Testis (tissue), 3 donors: ENCODE data around the gene JAKMIP1. TPM values are rescaled to one million over a fixed set of nuclear protein-coding genes. Genes with fewer than 3 reads are reported as not detected.

Experiments used
- DNase-seq: peaks from one replicate; pipeline ENCODE4 v3.0.0-alpha.2; 2019
- H3K27ac ChIP-seq, 2 donors: fragments of 200-600 bp; sonication (generic); one replicate each; pipeline ENCODE4 v1.5.1; 2019
- H3K27me3 ChIP-seq: fragments of 200-600 bp; sonication (generic); one replicate; pipeline ENCODE4 v1.5.1; 2019
- H3K36me3 ChIP-seq: fragments of 200-600 bp; sonication (generic); one replicate; pipeline ENCODE4 v1.5.1; 2017; ENCODE audit warnings: low read depth; ENCODE audit errors: missing control alignments
- H3K4me1 ChIP-seq: fragments of 200-600 bp; sonication (generic); one replicate; pipeline ENCODE4 v1.5.1; 2019
- H3K4me3 ChIP-seq, 2 donors: fragments of 200-600 bp; sonication (generic); one replicate each; pipeline ENCODE4 v1.5.1; 2017 to 2019
- H3K9me3 ChIP-seq: fragments of 200-600 bp; sonication (generic); one replicate; pipeline ENCODE4 v1.5.1; 2017
- POLR2A ChIP-seq: fragments of 450-650 bp; IDR thresholded peaks from one replicate; pipeline ENCODE4 v1.6.1; 2017; ENCODE audit warnings: antibody characterized with exemption, mild to moderate bottlenecking, moderate library complexity
- WGBS, 2 donors: methylation state at CpG; one replicate each; pipeline ENCODE4 v1.1.5; 2018; 5-methylcytosine and 5-hydroxymethylcytosine counted together
- intact Hi-C: fragments of 100-400 bp; cut with DNase I; formaldehyde crosslinking; loops from one replicate; pipeline ENCODE4 v1.15.1; 2023; ENCODE audit warnings: low total_unique reads
- polyA plus RNA-seq: library from polyadenylated mRNA; stranded (reverse); fragments of 350-450 nt; fragmentation: Illumina TruSeq; extraction: RNeasy Lipid Tissue Mini Kit (QIAGEN cat#74804); gene quantifications from one replicate; pipeline ENCODE4 v1.2.3, GENCODE V29; 2014; ENCODE audit warnings: low read depth, low replicate concordance; ENCODE audit not compliant: insufficient read depth
- total RNA-seq, 2 donors: library from RNA; depleted of rRNA; stranded (reverse); fragments of >200 nt; gene quantifications; one replicate each; pipeline ENCODE4 v1.2.3, GENCODE V29; 2016
- TF ChIP-seq, protein P1 (sequence below), 3 experiments: fragments of 450-650 bp in 2 of 3; fragments of 200-600 bp in 1 of 3; sonication (generic) in 1 of 3; IDR thresholded peaks; one replicate each; pipeline ENCODE4 v1.5.1; 2016 to 2019; ENCODE audit warnings: antibody characterized with exemption in 3 of 3, mild to moderate bottlenecking in 2 of 3, moderate library complexity in 1 of 3

JAKMIP1 gene
- total and polyA plus RNA-seq, 3 donors from 2014 or later = 10.7 to 18.1 (median 15.2) TPM

DNA sequence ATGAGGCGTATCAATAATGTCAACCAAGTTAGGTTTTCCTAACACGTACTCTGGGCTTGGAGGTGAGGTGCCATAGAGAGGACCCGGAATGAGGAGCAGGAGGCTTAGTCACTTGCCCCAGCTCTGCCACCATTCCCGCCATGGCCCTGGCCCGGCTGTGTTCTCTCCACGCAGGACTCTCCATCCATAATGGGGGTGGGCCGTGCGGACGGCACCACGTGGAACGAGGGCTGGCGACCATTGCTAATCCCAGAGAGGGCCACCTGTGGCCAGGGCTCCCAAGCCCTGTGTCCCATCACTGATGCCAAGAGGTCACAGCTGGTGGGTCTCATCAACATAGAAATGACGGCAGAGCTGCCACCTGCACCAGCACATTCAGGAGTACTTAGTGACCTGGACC lies 76.4 kb downstream of the JAKMIP1 start:
- Histone ChIP-seq H3K4me3 (no peak overlapping the region), H3K27ac (no peak overlapping the region), H3K4me1 (no peaks in the 10 kb centered on the region), H3K27me3 (no peaks in the 10 kb centered on the region), H3K9me3 (no peaks in the 10 kb centered on the region), H3K36me3 (no peaks in the 10 kb centered on the region)
- intact Hi-C loops = no loop called here
- TF ChIP-seq, protein P1, sequence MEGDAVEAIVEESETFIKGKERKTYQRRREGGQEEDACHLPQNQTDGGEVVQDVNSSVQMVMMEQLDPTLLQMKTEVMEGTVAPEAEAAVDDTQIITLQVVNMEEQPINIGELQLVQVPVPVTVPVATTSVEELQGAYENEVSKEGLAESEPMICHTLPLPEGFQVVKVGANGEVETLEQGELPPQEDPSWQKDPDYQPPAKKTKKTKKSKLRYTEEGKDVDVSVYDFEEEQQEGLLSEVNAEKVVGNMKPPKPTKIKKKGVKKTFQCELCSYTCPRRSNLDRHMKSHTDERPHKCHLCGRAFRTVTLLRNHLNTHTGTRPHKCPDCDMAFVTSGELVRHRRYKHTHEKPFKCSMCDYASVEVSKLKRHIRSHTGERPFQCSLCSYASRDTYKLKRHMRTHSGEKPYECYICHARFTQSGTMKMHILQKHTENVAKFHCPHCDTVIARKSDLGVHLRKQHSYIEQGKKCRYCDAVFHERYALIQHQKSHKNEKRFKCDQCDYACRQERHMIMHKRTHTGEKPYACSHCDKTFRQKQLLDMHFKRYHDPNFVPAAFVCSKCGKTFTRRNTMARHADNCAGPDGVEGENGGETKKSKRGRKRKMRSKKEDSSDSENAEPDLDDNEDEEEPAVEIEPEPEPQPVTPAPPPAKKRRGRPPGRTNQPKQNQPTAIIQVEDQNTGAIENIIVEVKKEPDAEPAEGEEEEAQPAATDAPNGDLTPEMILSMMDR (IDR thresholded peaks at IDR 0.05) = no peak
- TF ChIP-seq POLR2A = no peak
- DNase-seq = no peak
- 91 to 98% methylated on average over 12 to 13 of the region's 13 CpGs for WGBS, 2 donors

DNA sequence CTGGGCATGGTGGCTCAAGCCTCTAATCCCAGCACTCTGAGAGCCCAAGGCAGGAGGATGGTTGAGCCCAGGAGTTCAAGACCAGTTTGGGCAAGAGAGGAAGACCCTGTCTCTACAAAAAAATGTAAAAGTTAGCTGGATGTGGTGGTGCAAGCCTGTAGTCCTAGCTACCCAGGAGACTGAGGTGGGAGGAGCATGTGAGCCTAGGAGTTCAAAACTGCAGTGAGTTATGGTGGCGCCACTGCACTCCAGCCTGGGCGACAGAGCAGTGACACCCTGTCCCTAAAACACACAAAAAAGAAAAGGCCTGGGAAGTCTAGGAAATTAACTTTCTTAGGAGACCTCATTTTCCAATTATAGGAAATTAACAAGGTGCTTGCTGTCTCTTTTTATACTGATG lies 76.8 kb downstream of the JAKMIP1 start:
- no peaks in the 10 kb centered on the region for H3K9me3 ChIP-seq
- 78 to 87% methylated on average over 2 of the region's 2 CpGs for WGBS, 2 donors
- intact Hi-C loops = no loop called here
- no peaks in the 10 kb centered on the region for H3K4me1 ChIP-seq
- no peaks in the 10 kb centered on the region for H3K36me3 ChIP-seq
- TF ChIP-seq, protein P1 (IDR thresholded peaks at IDR 0.05) = no peak
- TF ChIP-seq POLR2A = no peak
- no peak overlapping the region for H3K27ac ChIP-seq
- no peaks in the 10 kb centered on the region for H3K27me3 ChIP-seq
- no peak overlapping the region for H3K4me3 ChIP-seq
- DNase-seq = no peak

DNA sequence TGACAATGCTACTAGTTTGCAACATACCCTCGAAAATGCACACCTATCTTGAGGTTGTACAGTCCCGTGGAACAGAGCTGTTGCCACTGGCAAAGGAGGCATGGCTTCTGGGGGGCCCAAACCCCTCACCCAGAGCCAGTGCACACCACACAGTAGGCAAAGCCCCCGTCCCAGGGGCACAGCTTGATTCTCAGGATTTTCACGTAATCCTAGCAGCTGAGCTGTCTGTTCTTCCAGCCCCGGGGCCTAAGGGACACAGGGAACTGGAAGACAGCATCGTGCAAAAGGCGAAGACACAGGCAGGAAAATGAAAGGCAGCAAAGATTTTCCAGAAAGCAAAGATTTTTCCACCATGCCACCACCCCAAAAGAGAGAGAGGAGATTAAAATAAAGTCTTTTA lies 77.2 kb downstream of the JAKMIP1 start:
- H3K27me3 ChIP-seq = no peaks in the 10 kb centered on the region

DNA sequence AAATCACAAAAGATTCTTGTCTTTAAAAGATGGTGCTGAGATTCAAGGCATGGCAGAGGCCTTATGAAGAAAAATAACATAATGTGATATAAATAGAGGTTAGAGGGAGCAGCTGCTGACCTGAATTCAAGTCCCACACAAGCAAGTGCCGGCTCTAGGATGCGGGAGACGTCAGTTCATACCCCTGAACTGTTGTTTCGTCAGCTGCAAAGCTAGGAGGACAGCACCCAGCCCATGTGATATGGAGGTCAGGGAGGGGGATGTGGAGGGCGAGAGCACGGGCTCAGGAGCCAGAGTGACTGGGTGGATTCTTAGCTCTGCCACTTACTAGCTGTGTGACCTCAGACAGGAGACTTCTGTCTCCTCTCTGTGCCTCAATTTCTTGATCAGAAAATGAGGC lies 77.9 kb downstream of the JAKMIP1 start:
- no peak for DNase-seq
- intact Hi-C loops = no loop called here
- Histone ChIP-seq H3K27ac (no peak overlapping the region), H3K36me3 (no peaks in the 10 kb centered on the region), H3K27me3 (no peaks in the 10 kb centered on the region), H3K4me3 (no peak overlapping the region), H3K9me3 (no peaks in the 10 kb centered on the region), H3K4me1 (no peaks in the 10 kb centered on the region)
- TF ChIP-seq, protein P1 (IDR thresholded peaks at IDR 0.05) = no peak
- TF ChIP-seq POLR2A = no peak
- 86 to 87% methylated on average over 6 of the region's 6 CpGs for WGBS, 2 donors

More for the DNA sequence above, 77.2 kb downstream of the JAKMIP1 start:
- intact Hi-C loops = no loop called here
- 86 to 88% methylated on average over 7 of the region's 7 CpGs for WGBS, 2 donors
- TF ChIP-seq, protein P1 (IDR thresholded peaks at IDR 0.05) = no peak
- TF ChIP-seq POLR2A = no peak
- Histone ChIP-seq H3K4me1 (no peaks in the 10 kb centered on the region), H3K4me3 (no peak overlapping the region), H3K9me3 (no peaks in the 10 kb centered on the region), H3K36me3 (no peaks in the 10 kb centered on the region), H3K27ac (no peak overlapping the region)
- DNase-seq = no peak

DNA sequence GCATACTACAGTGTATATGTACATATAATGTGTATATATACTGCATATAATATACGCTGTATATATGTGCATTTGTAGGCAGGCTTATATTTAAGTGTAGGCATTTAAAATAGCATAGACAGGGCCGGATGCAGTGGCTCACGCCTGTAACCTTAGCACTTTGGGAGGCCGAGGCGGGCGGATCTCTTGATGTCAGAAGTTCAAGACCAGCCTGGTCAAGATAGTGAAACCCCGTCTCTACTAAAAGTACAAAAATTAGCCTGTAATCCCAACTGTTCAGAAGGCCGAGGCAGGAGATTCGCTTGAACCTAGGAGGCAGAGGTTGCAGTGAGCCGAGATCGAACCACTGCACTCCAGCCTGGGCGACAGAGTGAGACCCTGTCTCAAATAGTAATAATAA lies 78.4 kb downstream of the JAKMIP1 start:
- no peak overlapping the region for H3K27ac ChIP-seq
- H3K4me1 ChIP-seq = no peaks in the 10 kb centered on the region
- H3K4me3 ChIP-seq = no peak overlapping the region
- TF ChIP-seq, protein P1 (IDR thresholded peaks at IDR 0.05) = no peak
- TF ChIP-seq POLR2A = no peak
- DNase-seq = no peak
- WGBS, 2 donors = 90 to 93% methylated on average over 12 of the region's 12 CpGs
- H3K36me3 ChIP-seq = no peaks in the 10 kb centered on the region
- intact Hi-C loops = no loop called here
- H3K9me3 ChIP-seq = no peaks in the 10 kb centered on the region
- H3K27me3 ChIP-seq = no peaks in the 10 kb centered on the region
